ENCODE measurements around the gene PLPPR4.

The PLPPR4 gene

GRCh38 chr1:99326215-99326949, 62.1 kb downstream of the PLPPR4 start:
- no peak overlapping the region for H3K4me3 ChIP-seq
- H3K36me3 ChIP-seq: no peaks in the 10 kb centered on the region
- intact Hi-C loops (cut with DNase I; ENCODE audit: low total_unique reads): no loop called here
- DNase-seq: no peak
- no peak overlapping the region for H3K27ac ChIP-seq
- peak in 1 of 2 experiments; percentile 6 for TF ChIP-seq CTCF (IDR thresholded peaks at IDR 0.05)
- no peaks in the 10 kb centered on the region for H3K4me1 ChIP-seq
- no peaks in the 10 kb centered on the region for H3K9me3 ChIP-seq
- no peaks in the 10 kb centered on the region for H3K27me3 ChIP-seq

GRCh38 chr1:99327357-99327756, 63.1 kb downstream of the PLPPR4 start:
- H3K36me3 ChIP-seq: no peaks in the 10 kb centered on the region
- TF ChIP-seq CTCF (IDR thresholded peaks at IDR 0.05): no peak
- intact Hi-C loops (cut with DNase I; ENCODE audit: low total_unique reads): no loop called here
- H3K4me3 ChIP-seq: no peak overlapping the region
- H3K27me3 ChIP-seq: no peaks in the 10 kb centered on the region
- DNase-seq: no peak
- no peaks in the 10 kb centered on the region for H3K4me1 ChIP-seq
- no peaks in the 10 kb centered on the region for H3K9me3 ChIP-seq
- no peak overlapping the region for H3K27ac ChIP-seq

GRCh38 chr1:99328171-99328570, 63.9 kb downstream of the PLPPR4 start:
- no peaks in the 10 kb centered on the region for H3K36me3 ChIP-seq
- no peak for DNase-seq
- no peaks in the 10 kb centered on the region for H3K27me3 ChIP-seq
- intact Hi-C loops (cut with DNase I; ENCODE audit: low total_unique reads): no loop called here
- no peaks in the 10 kb centered on the region for H3K4me1 ChIP-seq
- H3K27ac ChIP-seq: no peak overlapping the region
- H3K9me3 ChIP-seq: no peaks in the 10 kb centered on the region
- no peak for TF ChIP-seq CTCF (IDR thresholded peaks at IDR 0.05)
- H3K4me3 ChIP-seq: no peak overlapping the region

- no peaks in the 10 kb centered on the region for H3K4me1 ChIP-seq
- H3K9me3 ChIP-seq: no peaks in the 10 kb centered on the region
- H3K36me3 ChIP-seq: no peaks in the 10 kb centered on the region
- H3K4me3 ChIP-seq: no peak overlapping the region
- no peak overlapping the region for H3K27ac ChIP-seq
- no peaks in the 10 kb centered on the region for H3K27me3 ChIP-seq
- intact Hi-C loops (cut with DNase I; ENCODE audit: low total_unique reads): no loop called here
- no peak for DNase-seq
- TF ChIP-seq CTCF (IDR thresholded peaks at IDR 0.05): no peak
Observed at GRCh38 chr1:99331083-99331482, 66.8 kb downstream of the PLPPR4 start.

GRCh38 chr1:99331636-99332035, 67.3 kb downstream of the PLPPR4 start:
- Histone ChIP-seq H3K27ac (no peak overlapping the region), H3K27me3 (no peaks in the 10 kb centered on the region), H3K9me3 (no peaks in the 10 kb centered on the region), H3K4me3 (no peak overlapping the region), H3K4me1 (no peaks in the 10 kb centered on the region), H3K36me3 (no peaks in the 10 kb centered on the region)
- TF ChIP-seq CTCF (IDR thresholded peaks at IDR 0.05): no peak
- DNase-seq: no peak
- intact Hi-C loops (cut with DNase I; ENCODE audit: low total_unique reads): no loop called here

GRCh38 chr1:99332561-99332960, 68.3 kb downstream of the PLPPR4 start:
- Histone ChIP-seq H3K4me1 (no peaks in the 10 kb centered on the region), H3K9me3 (no peaks in the 10 kb centered on the region), H3K4me3 (no peak overlapping the region), H3K36me3 (no peaks in the 10 kb centered on the region), H3K27ac (no peak overlapping the region), H3K27me3 (no peaks in the 10 kb centered on the region)
- intact Hi-C loops (cut with DNase I; ENCODE audit: low total_unique reads): no loop called here
- DNase-seq: no peak
- TF ChIP-seq CTCF (IDR thresholded peaks at IDR 0.05): no peak
